GM19324 (cell line): ENCODE measurements around the gene NOC2L.

Source experiments
- ATAC-seq: cut with Tn5 transposase; IDR thresholded peaks from one replicate; pipeline ENCODE4 v1.9.1; 2021; ENCODE audit warnings: mild to moderate bottlenecking, moderate library complexity; ENCODE audit not compliant: unreplicated experiment, low FRiP score

The NOC2L gene

GRCh38 chr1:944341-945325 is 14.4 kb downstream of the NOC2L start:
- ATAC-seq = no peak

- ATAC-seq = no peak
Measured at GRCh38 chr1:943545-944340, 15.3 kb downstream of the NOC2L start.

DNA sequence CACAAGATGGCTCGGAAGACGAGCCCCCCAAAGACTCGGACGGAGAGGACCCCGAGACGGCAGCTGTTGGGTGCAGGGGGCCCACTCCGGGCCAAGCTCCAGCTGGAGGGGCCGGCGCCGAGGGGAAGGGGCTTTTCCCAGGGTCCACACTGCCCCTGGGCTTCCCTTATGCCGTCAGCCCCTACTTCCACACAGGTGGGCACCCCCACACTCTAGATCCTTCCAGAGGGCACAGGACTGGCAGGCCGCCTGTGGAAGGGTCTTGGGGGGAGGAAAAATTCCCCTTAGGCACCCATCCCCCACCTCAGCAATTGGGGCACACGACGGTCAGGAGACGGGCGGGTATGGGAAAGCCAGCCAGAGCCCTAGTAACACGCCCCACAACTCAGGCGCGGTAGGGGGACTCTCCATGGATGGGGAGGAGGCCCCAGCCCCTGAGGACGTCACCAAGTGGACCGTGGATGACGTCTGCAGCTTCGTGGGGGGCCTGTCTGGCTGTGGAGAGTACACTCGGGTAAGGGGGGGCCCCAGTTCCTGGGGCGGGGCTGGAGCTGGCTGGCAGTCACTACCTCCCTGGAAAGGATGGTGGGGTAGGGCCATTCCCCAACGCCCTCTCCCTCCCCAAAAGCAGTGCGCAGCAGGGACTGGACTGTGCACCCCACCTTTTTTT is 16.1 kb downstream of the NOC2L start:
- ATAC-seq = no peak

DNA sequence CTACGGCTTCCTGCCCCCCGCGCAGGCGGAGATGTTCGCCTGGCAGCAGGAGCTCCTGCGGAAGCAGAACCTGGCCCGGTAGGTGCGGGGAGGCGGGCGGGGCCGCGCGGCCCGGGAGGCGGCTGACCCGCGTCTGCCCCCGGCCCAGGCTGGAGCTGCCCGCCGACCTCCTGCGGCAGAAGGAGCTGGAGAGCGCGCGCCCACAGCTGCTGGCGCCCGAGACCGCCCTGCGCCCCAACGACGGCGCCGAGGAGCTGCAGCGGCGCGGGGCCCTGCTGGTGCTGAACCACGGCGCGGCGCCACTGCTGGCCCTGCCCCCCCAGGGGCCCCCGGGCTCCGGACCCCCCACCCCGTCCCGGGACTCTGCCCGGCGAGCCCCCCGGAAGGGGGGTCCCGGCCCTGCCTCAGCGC is 16.6 kb downstream of the NOC2L start:
- ATAC-seq = no peak

DNA sequence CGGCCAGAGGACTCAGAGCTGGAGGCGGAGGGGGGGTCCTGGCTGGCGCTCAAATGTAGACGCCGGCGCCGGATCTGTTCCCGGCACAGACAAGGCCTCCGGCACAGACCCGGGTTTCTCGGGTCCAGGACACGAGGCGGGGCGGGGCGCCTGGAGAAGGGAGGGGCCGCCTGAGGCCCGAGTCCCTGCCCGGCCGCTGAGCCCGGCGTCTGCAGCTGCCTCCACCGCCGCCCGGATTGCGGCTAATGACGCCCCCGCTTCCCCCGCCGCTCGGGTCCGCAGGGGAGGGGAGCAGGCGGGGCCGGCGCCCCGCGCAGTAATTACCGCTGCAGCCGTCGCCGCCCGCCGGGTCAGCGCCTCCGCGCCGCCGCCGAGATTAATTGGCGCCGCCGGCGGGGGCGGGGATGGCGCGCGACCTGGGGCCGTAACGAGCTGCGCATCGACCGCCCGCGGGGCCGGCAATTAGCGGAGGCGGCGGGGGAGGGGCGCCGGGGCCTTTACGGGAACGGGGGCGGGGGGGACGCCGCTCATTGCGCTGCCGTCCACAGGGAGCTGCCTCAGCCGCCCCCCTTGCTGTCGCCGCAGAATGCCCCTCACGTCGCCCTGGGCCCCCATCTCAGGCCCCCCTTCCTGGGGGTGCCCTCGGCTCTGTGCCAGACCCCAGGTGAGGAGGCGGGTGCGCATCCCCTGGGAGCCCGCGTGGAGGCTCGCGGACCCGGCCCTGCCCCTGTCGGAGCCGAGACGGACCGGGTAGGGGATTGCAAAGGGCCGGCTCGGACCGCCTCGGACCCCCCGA is 17.3 kb downstream of the NOC2L start:
- no peak for ATAC-seq

- no peak for ATAC-seq
Measured at GRCh38 chr1:941015-941587, 18.0 kb downstream of the NOC2L start.

DNA sequence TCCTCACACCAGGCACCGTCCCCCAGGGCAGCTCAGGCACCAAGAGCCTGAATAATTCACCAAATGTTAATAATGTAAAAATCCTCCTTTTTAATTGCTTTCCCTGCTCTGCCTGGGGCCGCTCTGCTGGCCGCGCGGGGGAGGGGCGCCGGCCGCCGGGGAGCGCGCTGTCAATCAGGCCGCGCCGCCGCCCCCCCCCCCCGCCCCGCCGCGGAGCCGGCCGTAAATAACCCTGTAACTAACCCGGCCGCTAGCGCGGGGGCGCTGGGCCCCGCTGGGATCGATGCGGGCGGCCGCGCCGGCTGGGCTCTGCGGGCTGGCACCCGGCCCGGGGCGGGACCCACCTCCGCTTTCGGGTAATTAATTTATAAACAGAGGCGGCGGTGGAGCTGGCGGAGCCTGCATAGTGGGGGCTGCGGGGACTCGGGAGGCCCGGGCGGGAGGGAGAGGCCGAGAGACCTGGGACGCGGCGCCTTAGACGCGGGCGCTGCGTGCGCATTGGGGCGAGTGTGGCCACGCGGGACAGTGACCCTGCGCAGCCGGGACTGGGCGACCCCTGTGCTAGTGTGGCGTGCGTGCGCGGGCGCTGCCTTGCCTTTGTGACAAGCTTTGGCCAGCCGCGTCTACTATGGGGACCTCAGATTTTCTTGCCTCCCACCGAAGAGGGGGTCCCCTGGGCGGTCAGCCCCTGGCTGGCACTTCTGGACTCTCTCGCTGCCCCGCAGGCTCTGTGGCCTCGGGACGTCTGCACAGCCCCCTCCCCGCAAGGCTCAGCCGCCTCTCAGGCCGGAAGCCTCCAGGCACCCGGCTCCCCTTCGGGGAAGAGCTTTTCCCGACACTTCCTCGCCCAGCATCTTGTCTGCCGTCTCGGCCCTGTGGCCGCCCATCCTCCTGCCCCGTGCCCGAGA is 18.7 kb downstream of the NOC2L start:
- ATAC-seq = no peak

DNA sequence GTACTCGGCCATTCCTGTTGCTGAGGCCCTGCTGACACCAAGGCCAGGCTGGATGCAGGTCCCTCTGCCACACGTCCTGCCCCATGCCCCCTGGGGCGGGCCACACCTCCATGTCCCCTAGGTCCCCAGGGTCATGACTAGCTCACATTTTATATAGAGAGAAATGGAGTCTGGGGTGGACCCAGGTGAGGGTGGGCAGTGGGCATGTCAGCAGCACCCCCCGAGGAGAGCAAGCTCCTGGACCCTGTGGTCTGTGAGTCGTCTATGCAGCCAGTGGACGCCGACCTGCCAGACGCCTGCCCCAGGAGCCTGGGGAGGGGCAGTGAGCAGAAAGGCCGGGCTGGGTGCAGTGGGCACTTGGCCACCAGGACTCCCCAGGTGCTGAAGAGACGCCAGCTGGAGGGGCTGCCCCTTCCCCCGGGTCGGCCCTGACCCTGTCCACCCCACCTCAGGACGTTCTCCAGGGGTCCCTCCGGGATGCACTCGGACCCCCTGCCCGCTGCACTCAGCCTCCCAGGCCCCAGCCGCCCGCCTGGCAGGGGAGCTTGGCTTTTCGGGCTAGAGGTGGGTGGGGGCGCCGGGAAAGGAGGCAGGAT is 19.4 kb downstream of the NOC2L start:
- no peak for ATAC-seq

GRCh38 chr1:938711-939489 is 20.2 kb downstream of the NOC2L start:
- no peak for ATAC-seq

- ATAC-seq = no peak
Measured at GRCh38 chr1:938088-938683, 20.9 kb downstream of the NOC2L start.

- no peak for ATAC-seq
Measured at GRCh38 chr1:937521-937920, 21.5 kb downstream of the NOC2L start.

GRCh38 chr1:936348-937264 is 22.4 kb downstream of the NOC2L start:
- no peak for ATAC-seq

- no peak for ATAC-seq
Measured at GRCh38 chr1:935751-936231, 23.3 kb downstream of the NOC2L start.

GRCh38 chr1:934991-935750 is 23.9 kb downstream of the NOC2L start:
- no peak for ATAC-seq

GRCh38 chr1:933603-933940 is 25.5 kb downstream of the NOC2L start:
- no peak for ATAC-seq
